ENCODE measurements around the gene EIF4G1. TPM values are rescaled to one million over a fixed set of nuclear protein-coding genes. Genes with fewer than 3 reads are reported as not detected.

The EIF4G1 gene
- total RNA-seq, 8 experiments from 2014 or later, result 103 to 454 (median 182) TPM

- Histone ChIP-seq H3K27ac (peak overlapping the region; percentile 88 to 98), H3K4me3 (peak overlapping the region; percentile 76 to 99 (median 88)), H3K4me1 (replicated peaks in 1 of 2) (peaks cover 11 to 13% of the 10 kb centered on the region in 2 donors)
- WGBS, 10 experiments, result 0% methylated on average over 1 to 5 of the region's 89 CpGs; no CpG with 5 or more reads in 4 of the 10 experiments
- ATAC-seq (replicated peaks in 6 of 8), result peak; percentile 51 to 69 (median 64)
- in situ Hi-C loops (cut with MboI; ENCODE audit: low pct_unique_long_range_greater_than_20kb in 2 of 9, low sequenced_read_pairs in 9 of 9, unreplicated experiment in 9 of 9), result no loop called here
Observed at GRCh38 chr3:184314700-184315542, 515 bp downstream of the EIF4G1 start.

GRCh38 chr3:184315543-184315867 is 1.1 kb downstream of the EIF4G1 start:
- Histone ChIP-seq H3K27ac (peak overlapping the region; percentile 88 to 98), H3K4me3 (peak overlapping the region; percentile 76 to 99 (median 88)), H3K4me1 (replicated peaks in 1 of 2) (peaks cover 11 to 13% of the 10 kb centered on the region in 2 donors)
- WGBS, 10 experiments, result no CpG with 5 or more reads among the region's 6 CpGs
- ATAC-seq (replicated peaks in 6 of 8), result peak in 2 of 8 experiments; percentile 0
- in situ Hi-C loops (cut with MboI; ENCODE audit: low pct_unique_long_range_greater_than_20kb in 2 of 9, low sequenced_read_pairs in 9 of 9, unreplicated experiment in 9 of 9), result no loop called here

- ATAC-seq (replicated peaks in 6 of 8), result no peak
- Histone ChIP-seq H3K4me1 (replicated peaks in 1 of 2) (peaks cover 11 to 13% of the 10 kb centered on the region in 2 donors), H3K4me3 (peak overlapping the region; percentile 76 to 99 (median 88)), H3K27ac (peak overlapping the region; percentile 88 to 98)
- 0 to 81% (median 43%) methylated on average over 1 to 3 of the region's 16 CpGs; no CpG with 5 or more reads in 5 of the 10 experiments for WGBS, 10 experiments
- in situ Hi-C loops (cut with MboI; ENCODE audit: low pct_unique_long_range_greater_than_20kb in 2 of 9, low sequenced_read_pairs in 9 of 9, unreplicated experiment in 9 of 9), result no loop called here
Observed at GRCh38 chr3:184315871-184316661, 1.7 kb downstream of the EIF4G1 start.

- 60 to 100% (median 85%) methylated on average over 1 to 4 of the region's 7 CpGs; no CpG with 5 or more reads in 4 of the 10 experiments for WGBS, 10 experiments
- no peak for ATAC-seq (replicated peaks in 6 of 8)
- Histone ChIP-seq H3K4me1 (replicated peaks in 1 of 2) (peaks cover 11 to 13% of the 10 kb centered on the region in 2 donors), H3K27ac (no peak overlapping the region), H3K4me3 (peak overlapping the region in 3 of 5 donors; percentile 76 to 89 (median 77))
- in situ Hi-C loops (cut with MboI; ENCODE audit: low pct_unique_long_range_greater_than_20kb in 2 of 9, low sequenced_read_pairs in 9 of 9, unreplicated experiment in 9 of 9), result no loop called here
Observed at GRCh38 chr3:184316792-184317191, 2.4 kb downstream of the EIF4G1 start.

- in situ Hi-C loops (cut with MboI; ENCODE audit: low pct_unique_long_range_greater_than_20kb in 2 of 9, low sequenced_read_pairs in 9 of 9, unreplicated experiment in 9 of 9), result no loop called here
- no peak for ATAC-seq (replicated peaks in 6 of 8)
- 40 to 100% (median 90%) methylated on average over 1 to 5 of the region's 5 CpGs; no CpG with 5 or more reads in 6 of the 10 experiments for WGBS, 10 experiments
- peaks cover 11 to 13% of the 10 kb centered on the region in 2 donors for H3K4me1 ChIP-seq (replicated peaks in 1 of 2)
- no peak overlapping the region for H3K4me3 ChIP-seq
- H3K27ac ChIP-seq, result no peak overlapping the region
Observed at GRCh38 chr3:184317201-184317600, 2.8 kb downstream of the EIF4G1 start.

- WGBS, 10 experiments, result no CpG with 5 or more reads among the region's 4 CpGs
- Histone ChIP-seq H3K27ac (no peak overlapping the region), H3K4me3 (no peak overlapping the region), H3K4me1 (replicated peaks in 1 of 2) (peaks cover 11 to 13% of the 10 kb centered on the region in 2 donors)
- ATAC-seq (replicated peaks in 6 of 8), result peak; percentile 34 to 88 (median 57)
- in situ Hi-C loops (cut with MboI; ENCODE audit: low pct_unique_long_range_greater_than_20kb in 2 of 9, low sequenced_read_pairs in 9 of 9, unreplicated experiment in 9 of 9), result no loop called here
Observed at GRCh38 chr3:184320104-184320445, 5.7 kb downstream of the EIF4G1 start.

- in situ Hi-C loops (cut with MboI; ENCODE audit: low pct_unique_long_range_greater_than_20kb in 2 of 9, low sequenced_read_pairs in 9 of 9, unreplicated experiment in 9 of 9), result no loop called here
- Histone ChIP-seq H3K4me1 (replicated peaks in 1 of 2) (peaks cover 1 to 3% of the 10 kb centered on the region in 2 donors), H3K27ac (no peak overlapping the region), H3K4me3 (no peak overlapping the region)
- WGBS, 10 experiments, result 0 to 100% (median 89%) methylated on average over 1 to 5 of the region's 5 CpGs; no CpG with 5 or more reads in 4 of the 10 experiments
- ATAC-seq (replicated peaks in 6 of 8), result no peak
Observed at GRCh38 chr3:184321666-184322065, 7.3 kb downstream of the EIF4G1 start.

- 80 to 100% (median 95%) methylated on average over 1 to 10 of the region's 20 CpGs; no CpG with 5 or more reads in 3 of the 10 experiments for WGBS, 10 experiments
- no peak for ATAC-seq (replicated peaks in 6 of 8)
- in situ Hi-C loops (cut with MboI; ENCODE audit: low pct_unique_long_range_greater_than_20kb in 2 of 9, low sequenced_read_pairs in 9 of 9, unreplicated experiment in 9 of 9), result no loop called here
Observed at GRCh38 chr3:184322731-184323487, 8.5 kb downstream of the EIF4G1 start.

GRCh38 chr3:184323696-184324095 is 9.3 kb downstream of the EIF4G1 start:
- in situ Hi-C loops (cut with MboI; ENCODE audit: low pct_unique_long_range_greater_than_20kb in 2 of 9, low sequenced_read_pairs in 9 of 9, unreplicated experiment in 9 of 9), result no loop called here
- WGBS, 10 experiments, result 89 to 100% (median 91%) methylated on average over 1 to 6 of the region's 8 CpGs; no CpG with 5 or more reads in 4 of the 10 experiments
- H3K4me3 ChIP-seq, result no peak overlapping the region
- H3K4me1 ChIP-seq (replicated peaks in 1 of 2), result no peaks in the 10 kb centered on the region
- no peak overlapping the region for H3K27ac ChIP-seq
- no peak for ATAC-seq (replicated peaks in 6 of 8)

More at GRCh38 chr3:184322731-184323487, 8.5 kb downstream of the EIF4G1 start:
- H3K4me1 ChIP-seq (replicated peaks in 1 of 2), result no peaks in the 10 kb centered on the region
- no peak overlapping the region for H3K27ac ChIP-seq
- no peak overlapping the region for H3K4me3 ChIP-seq

GRCh38 chr3:184325269-184325668 is 10.9 kb downstream of the EIF4G1 start:
- Histone ChIP-seq H3K27ac (no peak overlapping the region), H3K4me1 (replicated peaks in 1 of 2) (no peaks in the 10 kb centered on the region), H3K4me3 (no peak overlapping the region)
- 89 to 100% (median 95%) methylated on average over 1 to 8 of the region's 13 CpGs; no CpG with 5 or more reads in 4 of the 10 experiments for WGBS, 10 experiments
- in situ Hi-C loops (cut with MboI; ENCODE audit: low pct_unique_long_range_greater_than_20kb in 2 of 9, low sequenced_read_pairs in 9 of 9, unreplicated experiment in 9 of 9), result no loop called here
- ATAC-seq (replicated peaks in 6 of 8), result peak in 2 of 8 experiments; percentile 7 to 9

GRCh38 chr3:184325715-184326369 is 11.4 kb downstream of the EIF4G1 start:
- ATAC-seq (replicated peaks in 6 of 8), result peak in 4 of 8 experiments; percentile 4 to 69 (median 26)
- no peak overlapping the region for H3K4me3 ChIP-seq
- WGBS, 10 experiments, result 34 to 100% (median 79%) methylated on average over 1 to 5 of the region's 6 CpGs; no CpG with 5 or more reads in 2 of the 10 experiments
- H3K27ac ChIP-seq, result no peak overlapping the region
- in situ Hi-C loops (cut with MboI; ENCODE audit: low pct_unique_long_range_greater_than_20kb in 2 of 9, low sequenced_read_pairs in 9 of 9, unreplicated experiment in 9 of 9), result no loop called here
- no peaks in the 10 kb centered on the region for H3K4me1 ChIP-seq (replicated peaks in 1 of 2)

GRCh38 chr3:184327171-184327570 is 12.8 kb downstream of the EIF4G1 start:
- WGBS, 10 experiments, result 85 to 100% (median 99%) methylated on average over 1 to 15 of the region's 21 CpGs; no CpG with 5 or more reads in 2 of the 10 experiments
- in situ Hi-C loops (cut with MboI; ENCODE audit: low pct_unique_long_range_greater_than_20kb in 2 of 9, low sequenced_read_pairs in 9 of 9, unreplicated experiment in 9 of 9), result no loop called here
- Histone ChIP-seq H3K4me3 (no peak overlapping the region), H3K27ac (no peak overlapping the region), H3K4me1 (replicated peaks in 1 of 2) (no peaks in the 10 kb centered on the region)
- ATAC-seq (replicated peaks in 6 of 8), result no peak
